ENCODE data around the gene CATSPERE.
A peak's percentile ranks its signal among the peaks of the same experiment; 100 is the strongest.
"Not testable (repeated sequence)": the region's sequence is repeated elsewhere in the genome, so short reads cannot be mapped to it uniquely, and the experiment has no call there.

Gene CATSPERE

DNA sequence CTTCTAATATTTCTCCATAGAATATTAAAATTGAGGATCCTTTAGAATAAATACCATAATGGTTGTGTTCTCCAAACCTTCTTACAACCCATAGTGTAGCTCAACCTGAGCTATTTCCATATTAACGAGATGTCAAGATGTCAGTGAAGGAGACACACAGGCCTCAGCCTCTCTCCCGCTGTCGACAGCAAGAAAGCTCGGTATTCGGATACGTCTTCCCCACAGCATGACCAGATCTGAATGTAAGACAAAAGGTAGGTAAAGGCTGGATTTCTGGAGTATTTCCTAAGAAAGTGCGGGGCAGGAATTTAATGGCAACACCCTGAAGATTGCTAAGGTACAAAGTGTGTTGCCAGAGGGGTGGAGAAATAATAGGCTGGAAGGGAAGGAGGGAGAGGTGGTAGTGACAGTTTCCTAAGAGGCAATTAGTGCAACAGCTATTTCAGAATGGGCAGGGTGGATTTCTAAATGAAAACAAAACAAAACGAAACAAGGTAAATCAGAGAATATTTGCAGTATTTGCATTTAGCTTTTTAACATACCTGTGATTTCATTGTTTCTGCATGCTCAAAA lies 11.1 kb upstream of the CATSPERE start:
- no peak for DNase-seq (ENCODE audit: low read depth)

DNA sequence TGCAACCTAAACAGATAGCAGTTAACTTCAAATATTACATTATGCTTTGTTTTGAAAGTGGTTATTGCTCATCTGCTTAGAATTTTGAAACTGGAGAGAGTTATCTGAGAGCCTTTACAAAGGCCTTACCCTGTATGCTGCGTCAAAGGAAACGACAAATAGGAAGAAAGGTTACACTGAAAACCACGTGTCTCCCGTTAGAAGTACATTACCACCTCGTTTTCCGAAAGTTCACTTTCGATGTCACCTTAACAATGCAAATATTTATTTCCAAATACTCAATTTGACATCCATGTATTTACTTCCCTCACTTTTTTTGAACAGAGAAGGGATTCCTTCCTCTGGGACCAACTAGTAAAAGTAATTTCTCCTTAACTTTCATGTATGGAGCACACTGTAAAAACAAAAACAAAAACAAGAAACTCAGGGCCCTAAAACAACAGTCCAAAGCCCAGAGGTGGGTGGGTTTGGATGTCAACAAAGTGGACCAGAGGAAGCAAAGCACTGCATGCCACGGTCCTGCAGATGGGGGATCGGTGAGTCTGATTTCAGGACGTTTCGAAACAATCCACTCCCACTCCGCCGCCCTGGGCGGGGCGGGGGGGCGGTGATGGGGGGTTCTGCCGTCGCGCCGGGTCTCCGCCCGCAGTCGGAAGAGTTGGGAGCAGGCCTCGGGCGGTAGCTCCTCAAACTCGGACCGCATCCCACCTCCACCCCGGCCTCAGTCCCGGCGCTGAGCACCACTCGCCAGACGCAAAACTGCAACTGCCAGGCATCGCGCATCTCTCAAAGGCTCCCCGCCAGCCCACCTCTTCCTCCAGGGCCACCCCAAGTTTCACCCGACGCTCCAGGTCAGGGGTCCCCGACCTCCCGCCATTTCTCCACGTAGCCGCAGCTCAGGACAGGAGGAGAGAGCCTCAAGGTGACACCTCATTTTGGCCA lies 10.2 kb upstream of the CATSPERE start:
- peak; percentile 28 for DNase-seq (ENCODE audit: low read depth)

- DNase-seq (ENCODE audit: low read depth), result peak; percentile 17
Observed at GRCh38 chr1:244451539-244451950, 9.5 kb upstream of the CATSPERE start, which contains the start of gene ADSS2. ADSS2 (minus strand) TSS chr1:244451909; CDS start chr1:244451817, 92 bp downstream.

- peak; percentile 97 for DNase-seq (ENCODE audit: low read depth)
Observed at GRCh38 chr1:244451951-244452795, 8.9 kb upstream of the CATSPERE start.

GRCh38 chr1:244454412-244454811 lies 6.7 kb upstream of the CATSPERE start:
- no peak for DNase-seq (ENCODE audit: low read depth)

- DNase-seq (ENCODE audit: low read depth), result no peak
Observed at GRCh38 chr1:244456586-244456985, 4.5 kb upstream of the CATSPERE start.

DNA sequence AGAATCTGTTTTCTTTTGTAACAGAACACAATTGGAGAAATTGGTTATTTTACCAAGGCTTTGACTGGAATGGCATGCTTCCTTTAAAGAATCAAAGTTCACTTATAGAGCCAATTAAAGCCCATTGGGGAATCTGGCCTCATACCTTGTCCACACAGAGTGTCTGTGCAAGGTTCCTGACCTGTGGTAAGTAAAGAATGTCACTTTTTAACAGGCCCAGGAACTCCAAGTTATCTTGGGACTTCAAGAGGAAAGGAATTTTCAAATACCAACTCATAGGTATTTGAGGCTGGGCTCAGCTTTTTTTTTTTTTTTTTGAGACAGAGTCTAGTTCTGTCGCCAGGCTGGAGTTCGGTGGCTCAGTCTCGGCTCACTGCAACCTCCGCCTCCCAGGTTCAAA lies 2.3 kb upstream of the CATSPERE start:
- no peak for DNase-seq (ENCODE audit: low read depth)

DNA sequence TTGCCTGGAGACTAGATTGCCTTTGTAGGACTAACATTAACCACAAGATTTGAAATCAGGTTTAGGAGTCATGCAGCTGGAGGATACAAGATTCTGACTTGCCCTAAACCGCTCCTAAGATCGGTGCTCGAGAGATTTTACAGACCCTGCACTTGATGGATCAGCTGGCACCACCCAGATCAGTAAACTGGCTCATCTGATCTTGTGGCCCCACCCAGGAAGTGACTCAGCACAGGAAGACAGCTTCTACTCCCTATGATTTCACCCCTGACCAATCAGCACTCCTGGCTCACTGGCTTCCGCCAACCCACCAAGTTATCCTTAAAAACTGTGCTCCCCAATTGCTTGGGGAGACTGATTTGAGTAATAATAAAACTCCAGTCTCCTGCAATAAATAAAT lies 876 bp upstream of the CATSPERE start:
- DNase-seq (ENCODE audit: low read depth), result no peak

DNA sequence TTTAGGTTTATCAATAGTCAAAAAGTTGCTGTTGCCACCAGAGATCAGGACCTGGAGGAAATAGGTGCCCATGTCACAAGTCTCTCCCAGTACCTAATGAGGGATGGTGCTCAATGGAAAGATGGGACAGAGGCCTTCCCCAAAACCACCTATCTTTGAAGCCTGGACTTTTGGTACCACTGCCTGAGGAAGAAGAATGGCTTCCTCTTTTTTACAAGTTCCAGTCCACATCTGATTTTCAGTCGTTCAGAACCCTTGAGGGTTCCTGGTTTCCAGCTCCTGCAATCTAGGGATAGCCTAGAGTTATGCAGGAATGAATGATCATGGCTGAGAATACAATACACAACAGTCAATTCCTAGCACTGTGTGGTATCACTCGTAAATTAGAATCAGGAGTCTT lies 5.7 kb downstream of the CATSPERE start:
- DNase-seq (ENCODE audit: low read depth), result no peak

DNA sequence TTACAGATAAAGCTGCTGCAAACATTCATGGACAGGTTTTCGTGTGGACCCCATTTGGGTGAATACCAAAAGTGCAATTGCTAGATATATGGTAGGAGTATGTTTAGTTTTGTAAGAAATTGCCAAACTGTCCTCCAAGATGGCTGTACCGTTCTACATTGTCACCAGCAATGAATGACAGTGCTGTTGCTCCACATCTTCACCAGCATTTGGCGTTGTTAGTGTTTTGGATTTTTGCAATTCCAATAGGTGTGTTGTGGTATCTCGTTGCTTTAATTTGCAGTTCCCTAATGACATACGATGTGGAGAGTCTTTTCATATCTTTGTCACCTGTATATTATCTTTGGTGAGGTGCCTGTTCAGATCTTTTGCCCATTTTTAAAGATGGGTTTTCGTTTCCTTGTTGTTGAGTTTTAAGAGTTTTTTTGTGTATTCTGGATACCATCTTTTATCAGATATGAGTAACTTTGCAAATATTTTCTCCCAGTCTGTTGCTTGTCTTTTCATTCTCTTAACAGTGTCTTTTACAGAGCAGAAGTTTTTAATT lies 12.1 kb downstream of the CATSPERE start:
- DNase-seq (ENCODE audit: low read depth), result no peak

DNA sequence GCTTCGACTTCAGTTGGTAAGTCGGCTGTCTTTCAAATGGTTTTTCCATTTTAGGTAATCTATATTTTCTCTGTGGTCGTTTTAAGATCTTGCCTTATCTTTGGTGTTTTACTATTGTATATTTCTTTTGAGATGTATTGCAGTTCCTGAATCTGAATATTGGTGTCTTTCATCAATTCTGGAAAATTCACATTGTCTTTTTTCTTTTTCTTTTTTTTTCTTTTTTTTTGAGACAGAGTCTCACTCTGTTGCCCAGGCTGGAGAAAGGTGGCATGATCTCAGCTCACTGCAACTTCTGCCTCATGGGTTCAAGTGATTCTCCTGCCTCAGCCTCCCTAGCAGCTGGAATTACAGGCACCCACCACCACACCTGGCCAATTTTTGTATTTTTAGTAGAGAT lies 23.9 kb downstream of the CATSPERE start:
- DNase-seq (ENCODE audit: low read depth), result not testable (repeated sequence)

DNA sequence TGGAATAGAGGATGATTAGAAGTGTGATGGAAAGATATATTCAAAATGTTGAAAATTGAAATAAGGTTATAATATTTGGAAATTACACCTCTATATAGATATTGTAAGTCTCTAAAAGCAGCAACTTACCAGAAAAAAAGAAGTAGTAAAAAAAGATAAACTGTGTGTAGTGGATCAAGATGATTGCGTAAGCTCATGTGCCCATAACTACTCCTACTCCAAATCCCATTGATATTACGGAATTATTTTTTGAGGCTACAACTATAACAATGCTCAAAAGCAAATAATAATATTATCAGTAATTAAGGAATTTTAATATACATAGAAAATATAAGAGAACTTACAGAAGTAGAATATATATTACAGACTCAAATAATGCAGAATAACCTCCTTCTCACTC lies 33.6 kb downstream of the CATSPERE start:
- DNase-seq (ENCODE audit: low read depth), result no peak

- no peak for DNase-seq (ENCODE audit: low read depth)
Observed at GRCh38 chr1:244496186-244496585, 35.1 kb downstream of the CATSPERE start.

DNA sequence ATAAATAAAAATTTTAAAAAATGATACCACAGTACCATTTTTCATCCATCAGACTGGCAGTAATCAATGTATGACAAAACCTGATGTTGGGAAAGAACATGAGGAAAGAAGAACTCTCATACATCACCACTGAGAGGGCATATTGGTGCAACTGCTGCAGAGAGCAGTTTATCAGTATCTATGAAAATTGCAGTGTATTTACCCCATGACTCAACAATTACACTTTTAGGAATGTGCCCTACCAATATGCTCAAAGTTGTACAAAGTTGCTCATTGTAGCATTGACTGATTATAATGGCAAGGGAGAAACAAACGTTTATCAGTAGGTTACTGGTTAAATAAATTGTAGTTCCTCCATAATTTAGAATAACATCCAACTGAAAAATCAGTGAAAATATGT lies 36.7 kb downstream of the CATSPERE start:
- no peak for DNase-seq (ENCODE audit: low read depth)

- DNase-seq (ENCODE audit: low read depth), result not testable (repeated sequence)
Observed at GRCh38 chr1:244499484-244499883, 38.4 kb downstream of the CATSPERE start.

- DNase-seq (ENCODE audit: low read depth), result not testable (repeated sequence)
Observed at GRCh38 chr1:244500515-244500914, 39.4 kb downstream of the CATSPERE start.

DNA sequence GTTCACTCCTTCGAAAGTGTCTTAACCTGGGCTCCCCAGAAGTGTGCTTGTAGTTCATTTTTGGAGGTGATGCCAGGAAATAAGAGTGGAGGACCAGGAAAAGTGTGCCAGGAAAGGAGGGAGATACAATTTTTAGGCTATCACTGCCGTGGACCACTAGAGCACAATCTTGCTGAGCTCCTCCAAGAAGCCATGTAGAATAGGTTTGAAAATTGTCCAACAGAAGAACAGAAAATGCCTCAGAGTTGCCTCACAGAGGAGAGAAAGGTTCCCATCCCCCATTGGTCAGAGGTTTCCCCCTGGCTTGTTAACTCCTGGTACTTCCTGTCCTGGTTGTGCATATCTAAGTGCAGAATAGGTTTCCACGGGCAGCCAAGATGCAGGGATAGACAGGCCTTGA lies 41.6 kb downstream of the CATSPERE start:
- DNase-seq (ENCODE audit: low read depth), result no peak

DNA sequence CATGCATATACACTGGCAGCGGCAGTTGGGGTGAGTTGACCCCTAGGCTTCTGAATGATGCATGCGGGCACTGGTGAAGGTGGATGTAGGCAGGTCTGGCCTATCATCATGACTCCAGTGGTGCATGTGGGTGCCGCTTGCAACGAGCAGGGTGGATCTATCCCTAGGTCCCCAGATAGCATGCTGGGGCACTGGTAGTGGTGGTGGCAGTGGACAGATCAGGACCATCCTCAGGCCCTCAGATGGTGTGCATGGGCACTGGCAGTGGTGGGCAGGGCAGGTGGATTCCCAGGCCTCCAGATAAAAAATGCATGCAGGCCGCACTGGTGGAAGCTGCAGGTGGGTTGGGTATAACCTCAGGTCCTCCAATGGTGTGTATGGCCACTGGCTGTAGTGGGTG lies 52.4 kb downstream of the CATSPERE start:
- DNase-seq (ENCODE audit: low read depth), result no peak

GRCh38 chr1:244515680-244516079 lies 54.6 kb downstream of the CATSPERE start:
- no peak for DNase-seq (ENCODE audit: low read depth)

DNA sequence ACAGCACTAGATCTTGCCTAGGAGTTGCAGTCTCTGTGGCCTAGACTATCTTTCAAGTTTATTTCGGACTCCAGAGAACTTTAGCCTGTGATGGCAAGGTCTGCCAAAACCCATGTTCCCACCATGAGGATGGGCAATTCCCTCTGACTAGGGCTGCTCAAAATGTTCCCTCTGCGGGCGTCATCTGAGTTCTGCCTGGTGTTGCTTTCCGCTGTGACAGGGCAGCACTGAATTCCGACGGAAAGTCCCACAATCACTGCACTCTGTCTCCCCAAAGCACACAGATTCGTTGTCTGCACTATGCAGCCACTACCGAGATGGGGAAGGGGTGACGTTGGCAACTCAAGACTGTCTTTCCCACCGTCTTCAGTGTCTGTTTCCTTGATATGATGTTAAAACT lies 75.2 kb downstream of the CATSPERE start:
- no peak for DNase-seq (ENCODE audit: low read depth)

- DNase-seq (ENCODE audit: low read depth), result no peak
Observed at GRCh38 chr1:244545511-244545910, 84.4 kb downstream of the CATSPERE start.

DNA sequence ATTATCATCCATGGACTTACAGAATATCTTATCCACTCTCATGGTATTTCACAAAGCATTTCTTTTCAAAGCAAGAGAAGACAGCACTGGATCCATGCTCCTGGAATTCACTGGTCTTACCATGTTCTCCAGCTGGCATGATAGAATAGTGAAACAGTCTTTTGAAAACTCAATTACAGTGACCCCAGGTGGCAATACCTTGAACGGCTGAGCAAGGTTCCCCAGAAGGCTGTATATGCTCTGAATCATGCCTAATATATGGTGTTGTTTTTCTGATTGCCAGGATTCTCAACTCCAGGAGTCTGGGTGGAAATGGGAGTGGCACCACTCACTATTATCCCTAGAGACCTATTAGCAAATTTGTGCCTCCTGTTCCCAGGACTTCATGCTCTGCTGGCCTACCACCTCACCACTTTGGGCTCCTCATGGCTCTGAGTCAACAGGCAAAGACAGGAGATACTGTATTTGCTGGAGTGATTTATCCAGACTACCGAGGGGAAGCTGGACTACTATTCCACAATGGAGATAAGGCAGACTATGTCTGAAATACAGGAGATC lies 87.6 kb downstream of the CATSPERE start:
- no peak for DNase-seq (ENCODE audit: low read depth)
